ENCODE data around the gene ANXA1. TPM values are rescaled to one million over a fixed set of nuclear protein-coding genes. Genes with fewer than 3 reads are reported as not detected.
A peak's percentile ranks its signal among the peaks of the same experiment; 100 is the strongest.

The ANXA1 gene
- total RNA-seq, 2 experiments from 2014 or later, result 310 to 317 TPM

GRCh38 chr9:73215249-73215648, 63.6 kb downstream of the ANXA1 start:
- TF ChIP-seq CTCF (IDR thresholded peaks at IDR 0.05), result no peak
- Mint-ChIP-seq H3K9me3 (no peaks in the 10 kb centered on the region), H3K27me3 (peaks cover 31% of the 10 kb centered on the region), H3K4me3 (no peak overlapping the region), H3K27ac (no peak overlapping the region), H3K36me3 (ENCODE audit: low read depth) (no peaks in the 10 kb centered on the region), H3K4me1 (ENCODE audit: low read depth) (no peaks in the 10 kb centered on the region)
- ATAC-seq (ENCODE audit: poor library complexity), result no peak
- H3K27ac ChIP-seq (ENCODE audit: low read depth in 1 of 2, low read length in 2 of 2), result no peak overlapping the region
- peaks cover 0 to 5% of the 10 kb centered on the region in 2 experiments for H3K9me3 ChIP-seq (ENCODE audit: control insufficient read depth in 1 of 2, insufficient read depth in 1 of 2, low read length in 2 of 2)
- H3K36me3 ChIP-seq (ENCODE audit: insufficient read depth, low read length), result no peaks in the 10 kb centered on the region
- H3K4me1 ChIP-seq (ENCODE audit: insufficient read depth, low read length), result no peaks in the 10 kb centered on the region
- POLR2A ChIA-PET, result no interaction called here
- intact Hi-C loops (cut with DNase I, micrococcal nuclease), result no loop called here
- CTCF ChIA-PET, result no interaction called here
- no peak for DNase-seq
- H3K27me3 ChIP-seq (ENCODE audit: control insufficient read depth in 1 of 2, insufficient read depth in 2 of 2, low read length in 2 of 2), result peaks cover 3 to 16% of the 10 kb centered on the region in 2 experiments
- H3K4me3 ChIP-seq (ENCODE audit: low read length), result no peak overlapping the region

GRCh38 chr9:73216100-73216499, 64.4 kb downstream of the ANXA1 start:
- peaks cover 0 to 5% of the 10 kb centered on the region in 2 experiments for H3K9me3 ChIP-seq (ENCODE audit: control insufficient read depth in 1 of 2, insufficient read depth in 1 of 2, low read length in 2 of 2)
- H3K4me1 ChIP-seq (ENCODE audit: insufficient read depth, low read length), result no peaks in the 10 kb centered on the region
- ChIA-PET CTCF (no interaction called here), POLR2A (no interaction called here)
- no peak overlapping the region for H3K27ac Mint-ChIP-seq
- H3K4me1 Mint-ChIP-seq (ENCODE audit: low read depth), result no peaks in the 10 kb centered on the region
- H3K27me3 ChIP-seq (ENCODE audit: control insufficient read depth in 1 of 2, insufficient read depth in 2 of 2, low read length in 2 of 2), result peaks cover 3 to 16% of the 10 kb centered on the region in 2 experiments
- ATAC-seq (ENCODE audit: poor library complexity) (no peak), DNase-seq (peak in 2 of 14 experiments; percentile 13 to 36)
- H3K36me3 Mint-ChIP-seq (ENCODE audit: low read depth), result no peaks in the 10 kb centered on the region
- intact Hi-C loops (cut with DNase I, micrococcal nuclease), result no loop called here
- H3K4me3 ChIP-seq (ENCODE audit: low read length), result no peak overlapping the region
- H3K36me3 ChIP-seq (ENCODE audit: insufficient read depth, low read length), result no peaks in the 10 kb centered on the region
- H3K27ac ChIP-seq (ENCODE audit: low read depth in 1 of 2, low read length in 2 of 2), result no peak overlapping the region
- H3K27me3 Mint-ChIP-seq, result peaks cover 36% of the 10 kb centered on the region
- no peak for TF ChIP-seq CTCF (IDR thresholded peaks at IDR 0.05)
- no peak overlapping the region for H3K4me3 Mint-ChIP-seq
- no peaks in the 10 kb centered on the region for H3K9me3 Mint-ChIP-seq

Other genes with a start within 250 kb of the ANXA1 start
- gene ALDH1A1, start 198.8 kb upstream of the ANXA1 start, total RNA-seq, result under 1 TPM in 1 of 2 experiments, not detected in 1; 0.39 TPM